ENCODE data around the gene ARHGAP19.

Gene ARHGAP19, protein sequence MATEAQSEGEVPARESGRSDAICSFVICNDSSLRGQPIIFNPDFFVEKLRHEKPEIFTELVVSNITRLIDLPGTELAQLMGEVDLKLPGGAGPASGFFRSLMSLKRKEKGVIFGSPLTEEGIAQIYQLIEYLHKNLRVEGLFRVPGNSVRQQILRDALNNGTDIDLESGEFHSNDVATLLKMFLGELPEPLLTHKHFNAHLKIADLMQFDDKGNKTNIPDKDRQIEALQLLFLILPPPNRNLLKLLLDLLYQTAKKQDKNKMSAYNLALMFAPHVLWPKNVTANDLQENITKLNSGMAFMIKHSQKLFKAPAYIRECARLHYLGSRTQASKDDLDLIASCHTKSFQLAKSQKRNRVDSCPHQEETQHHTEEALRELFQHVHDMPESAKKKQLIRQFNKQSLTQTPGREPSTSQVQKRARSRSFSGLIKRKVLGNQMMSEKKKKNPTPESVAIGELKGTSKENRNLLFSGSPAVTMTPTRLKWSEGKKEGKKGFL

DNA sequence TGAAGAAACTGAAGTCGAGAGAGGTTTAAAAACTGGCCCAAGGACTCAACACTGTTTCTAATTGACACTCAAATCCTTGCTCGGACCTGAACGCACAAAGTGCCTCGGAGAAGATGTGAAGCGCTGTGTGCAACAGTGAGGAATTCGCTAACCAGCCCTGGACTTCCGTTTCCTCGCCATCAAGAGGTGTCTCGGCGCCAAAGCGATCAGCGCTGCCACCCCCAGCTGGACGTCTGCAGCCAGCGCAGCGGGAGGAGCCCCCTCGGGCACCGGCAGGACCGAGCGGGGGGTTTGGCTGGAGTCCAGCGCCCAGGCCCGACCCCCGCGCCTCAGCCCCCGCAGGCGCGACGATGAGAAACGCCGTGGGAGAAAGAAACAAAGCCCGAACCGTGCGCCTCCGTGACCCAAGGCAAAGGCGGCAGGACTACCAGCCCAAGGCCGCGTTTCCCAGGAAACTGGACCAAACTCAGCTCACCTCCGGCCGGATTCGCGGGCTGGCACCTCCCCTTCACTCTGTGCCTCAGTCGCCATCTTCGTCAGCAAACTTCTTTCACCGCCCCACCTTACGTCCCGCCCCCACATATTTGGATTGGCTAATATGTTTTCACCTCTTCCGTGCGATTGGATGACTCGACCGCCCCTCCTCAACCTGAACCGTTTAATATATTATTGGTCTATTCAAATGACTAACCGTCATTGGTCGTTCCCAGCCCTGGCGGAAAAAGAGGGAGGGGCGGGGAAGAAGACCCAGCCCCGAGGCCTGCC lies at the start of gene ARHGAP19:
TSS of gene ARHGAP19 (minus strand) at position 541 of the 765 bp plus-strand sequence. CDS start at position 531, 10 bp downstream.
- peak; percentile 84 for DNase-seq (ENCODE audit: low read depth)

DNA sequence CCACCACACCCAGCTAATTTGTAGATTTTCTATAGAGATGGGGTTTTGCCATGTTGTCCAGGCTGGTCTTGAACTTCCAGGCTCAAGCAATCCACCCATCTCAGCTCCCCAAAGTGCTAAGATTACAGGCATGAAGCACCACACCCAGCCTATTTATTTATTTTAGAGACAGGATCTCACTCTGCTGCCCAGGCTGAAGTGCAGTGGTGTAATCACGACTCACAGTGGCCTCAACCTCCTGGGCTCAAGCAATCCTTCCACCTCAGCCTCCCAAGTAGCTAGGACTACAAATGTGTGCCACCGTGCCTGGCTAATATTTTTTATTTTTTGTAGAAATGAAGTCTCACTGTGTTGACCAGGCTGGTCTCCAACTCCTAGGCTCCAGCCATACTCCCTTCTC lies 49.0 kb upstream of the ARHGAP19 start:
- DNase-seq (ENCODE audit: low read depth) = no peak

DNA sequence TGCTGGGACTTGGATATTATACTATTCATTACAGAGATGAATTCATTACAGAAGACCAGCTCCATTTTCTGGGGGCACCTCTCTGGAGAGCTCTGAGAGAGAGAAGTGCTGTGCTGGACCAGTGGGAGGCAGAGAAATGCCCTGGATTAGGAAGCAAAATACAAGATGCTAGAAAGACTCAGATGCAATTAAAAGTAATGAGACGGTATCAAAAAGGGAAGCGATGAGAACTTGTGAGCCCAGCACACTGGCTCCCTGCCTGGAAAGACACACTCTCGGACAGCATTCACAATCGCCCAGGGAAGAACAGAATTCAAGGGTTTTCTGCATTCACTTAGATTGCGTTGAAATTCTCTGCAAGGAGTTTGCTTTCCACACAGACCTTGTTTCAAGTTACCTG lies 45.6 kb upstream of the ARHGAP19 start:
- no peak for DNase-seq (ENCODE audit: low read depth)

DNA sequence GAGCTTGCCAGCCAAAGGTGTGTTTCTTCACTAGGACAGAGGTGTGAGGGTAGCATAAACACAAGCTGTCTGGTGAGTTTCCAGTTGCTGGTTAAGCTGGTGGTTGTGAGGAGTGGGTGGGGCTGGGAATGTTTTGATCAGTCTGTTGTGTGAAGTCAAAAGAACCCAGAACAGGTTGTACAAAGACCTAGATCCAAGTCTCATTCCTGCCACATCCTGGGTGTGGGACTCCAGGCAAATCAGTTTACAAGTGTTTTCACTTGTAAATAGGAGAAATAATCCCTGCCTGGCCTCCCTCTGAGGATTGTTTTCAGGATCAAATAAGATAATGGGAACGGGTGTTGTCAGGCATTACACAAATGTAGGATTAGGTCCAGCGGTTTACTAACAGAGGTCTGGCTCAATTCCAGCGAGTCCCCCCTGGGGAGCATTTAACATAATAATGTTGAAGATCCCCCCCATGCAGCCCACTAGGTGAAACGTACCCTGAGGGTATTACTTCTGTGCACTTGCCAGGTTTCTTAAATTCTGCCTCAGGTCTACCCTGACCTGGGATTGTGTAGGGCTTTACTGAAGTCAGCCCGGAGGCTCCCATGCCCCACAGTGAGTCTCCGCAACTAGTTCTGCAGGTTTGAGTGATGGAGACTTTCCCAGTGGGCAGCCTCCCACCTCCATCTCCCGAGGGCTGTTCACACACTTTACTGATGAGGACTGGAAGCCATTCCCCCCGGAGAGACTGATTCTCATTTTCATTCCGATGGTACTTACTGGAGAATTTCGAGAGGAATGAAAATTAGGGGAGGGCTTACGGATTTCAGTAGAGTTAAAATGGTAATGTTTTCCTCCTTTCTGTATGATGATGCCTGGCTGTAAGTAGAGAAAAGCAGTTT lies 44.8 kb upstream of the ARHGAP19 start:
- DNase-seq (ENCODE audit: low read depth) = no peak

DNA sequence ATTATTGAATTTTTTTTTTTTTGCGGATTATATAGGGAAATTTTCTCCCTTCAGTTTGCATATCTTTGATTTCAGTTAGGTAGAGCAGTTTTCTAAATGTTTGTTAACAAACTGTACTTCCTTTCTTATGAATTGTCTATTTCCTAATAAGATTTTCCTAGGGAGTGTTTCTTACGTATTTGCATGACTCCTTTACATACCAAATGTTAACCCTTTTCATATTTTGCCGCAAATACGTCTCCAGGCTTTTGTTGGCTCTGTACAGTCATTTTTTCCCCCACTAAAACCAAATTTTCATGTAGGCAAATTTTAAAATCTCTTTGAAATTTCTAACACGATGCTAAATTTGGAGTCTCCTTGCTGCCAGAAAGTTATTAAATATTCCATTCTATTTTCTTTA lies 44.0 kb upstream of the ARHGAP19 start:
- DNase-seq (ENCODE audit: low read depth) = no peak

DNA sequence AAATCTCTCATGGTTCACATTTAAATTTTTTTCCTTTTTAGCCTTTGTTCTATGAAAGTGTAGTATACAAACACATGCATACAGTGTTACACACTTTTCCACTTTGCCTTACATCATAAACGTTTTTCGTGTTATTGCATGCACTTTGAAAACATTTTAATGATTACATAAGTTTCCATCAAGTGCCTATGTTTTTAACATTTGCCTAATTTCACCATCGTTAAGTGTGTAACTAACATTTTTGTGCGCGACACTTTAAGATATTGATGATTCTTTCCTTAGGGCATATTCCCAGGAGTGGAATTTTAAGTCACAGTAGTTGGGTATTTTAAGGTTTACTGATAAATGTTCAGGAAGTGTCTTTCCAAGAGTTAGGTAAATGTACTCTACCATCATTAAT lies 43.6 kb upstream of the ARHGAP19 start:
- no peak for DNase-seq (ENCODE audit: low read depth)

DNA sequence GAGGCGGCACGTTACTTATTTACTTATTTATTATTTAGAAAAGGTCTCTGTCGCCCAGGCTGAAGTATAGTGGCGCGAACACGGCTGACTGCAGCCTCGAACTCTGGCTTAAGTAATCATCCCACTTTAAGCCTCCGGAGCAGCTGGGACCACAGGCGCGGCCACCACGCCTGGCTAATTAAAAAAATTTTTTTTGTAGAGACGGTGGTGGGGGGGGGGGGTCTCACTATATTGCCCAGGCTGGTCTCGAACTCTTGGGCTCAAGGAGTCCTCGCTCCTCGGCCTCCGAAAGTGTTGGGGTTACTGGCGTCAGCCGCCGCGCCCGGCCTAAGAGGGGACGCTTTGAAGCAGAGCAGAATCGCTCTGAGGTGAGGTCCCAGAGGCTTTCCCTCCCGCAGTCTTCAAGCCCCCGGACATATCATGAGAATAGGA lies 42.8 kb upstream of the ARHGAP19 start:
- no peak for DNase-seq (ENCODE audit: low read depth)

DNA sequence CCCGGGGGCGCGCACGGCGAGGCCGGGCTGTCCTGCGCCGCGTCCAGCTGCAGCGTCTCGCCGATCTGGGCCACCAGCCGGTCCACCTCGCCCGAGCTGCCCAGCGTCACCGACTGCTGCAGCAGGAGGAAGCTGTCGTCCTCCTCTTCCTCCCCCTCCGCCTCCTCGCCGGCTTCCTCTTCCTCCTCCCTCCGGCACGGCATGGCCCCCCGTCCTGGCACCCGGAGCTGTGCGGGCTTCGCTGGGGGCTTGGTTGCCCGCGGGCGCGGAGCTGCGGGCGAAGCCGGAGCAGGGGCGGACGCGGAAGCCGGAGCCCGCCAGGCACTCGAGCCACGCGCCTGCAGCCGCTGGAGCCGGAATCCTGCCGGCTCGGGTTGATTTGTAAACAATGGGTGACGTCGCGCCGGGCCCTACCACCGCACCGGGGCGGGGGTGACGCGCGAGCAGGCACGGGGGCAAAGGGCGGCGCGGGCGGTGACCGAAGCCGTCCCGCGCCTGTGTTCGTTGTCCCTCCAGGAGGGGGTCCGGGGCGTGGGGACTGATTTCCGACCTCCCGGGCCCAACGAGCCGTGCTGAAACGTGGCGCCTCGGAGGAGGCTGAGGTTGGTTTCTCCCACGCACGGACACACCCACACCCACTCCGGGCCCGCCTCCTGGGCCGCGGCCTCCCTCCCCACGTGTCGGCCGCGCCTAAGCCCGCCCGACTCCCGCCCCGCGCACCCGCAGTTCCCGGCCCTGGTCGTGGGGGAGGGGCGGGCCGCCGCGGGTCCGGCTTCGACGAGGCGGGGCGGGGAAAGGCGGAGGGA lies 42.1 kb upstream of the ARHGAP19 start, which contains the start of gene FRAT2:
TSS of gene FRAT2 (minus strand) at position 360 of the 806 bp plus-strand sequence. CDS start at position 203, 157 bp downstream.
- DNase-seq (ENCODE audit: low read depth) = peak; percentile 49

DNA sequence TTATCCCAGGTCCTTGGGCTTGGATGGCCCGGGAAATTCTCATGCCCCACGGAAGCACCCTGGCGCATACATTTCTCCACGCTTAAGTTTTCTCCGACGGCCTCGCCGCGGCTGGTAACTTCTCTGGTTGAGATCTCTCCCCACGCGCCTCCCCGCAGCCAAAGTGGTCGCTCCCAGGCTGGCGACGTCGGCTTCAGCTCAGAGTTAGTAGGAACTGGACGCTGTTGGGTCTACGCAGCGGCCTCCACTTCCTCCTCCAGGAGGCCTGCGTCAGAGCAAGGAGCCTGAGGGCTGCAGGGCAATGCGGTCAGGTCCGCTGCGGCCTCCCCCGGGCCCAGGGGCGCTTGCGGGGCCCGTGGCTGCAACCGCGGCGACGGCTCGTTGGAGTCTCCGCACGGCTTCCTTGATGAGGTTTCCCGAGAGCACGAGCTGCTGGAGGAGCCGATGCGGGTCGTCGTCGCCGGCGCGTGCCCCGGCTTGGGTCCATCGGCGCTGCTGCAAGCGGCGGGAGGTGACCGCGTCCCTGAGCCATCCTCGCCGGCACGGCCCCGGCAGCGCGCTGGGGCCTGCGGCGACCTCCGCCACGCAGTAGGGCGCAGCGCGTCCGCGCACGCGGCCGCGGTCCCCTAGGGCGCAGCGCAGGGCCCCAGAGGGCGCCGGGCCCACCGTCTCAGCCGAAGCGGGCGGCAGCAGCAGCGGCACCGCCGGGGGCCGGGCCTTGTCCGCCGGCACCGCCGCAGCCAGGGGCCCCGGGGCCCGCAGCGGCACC lies 41.3 kb upstream of the ARHGAP19 start:
- DNase-seq (ENCODE audit: low read depth) = no peak

DNA sequence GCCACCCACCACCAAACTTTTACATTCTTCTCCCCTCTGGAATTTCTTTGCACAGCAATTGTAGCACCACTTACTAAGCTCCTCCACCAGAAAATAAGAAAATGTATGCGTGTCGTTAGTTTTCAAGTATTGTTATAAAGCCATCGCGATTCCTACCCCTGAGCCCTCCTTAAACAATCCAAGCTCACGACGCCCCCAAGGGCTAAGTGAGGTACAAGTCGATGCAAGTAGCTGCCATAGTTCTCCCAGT lies 40.8 kb upstream of the ARHGAP19 start:
- no peak for DNase-seq (ENCODE audit: low read depth)

DNA sequence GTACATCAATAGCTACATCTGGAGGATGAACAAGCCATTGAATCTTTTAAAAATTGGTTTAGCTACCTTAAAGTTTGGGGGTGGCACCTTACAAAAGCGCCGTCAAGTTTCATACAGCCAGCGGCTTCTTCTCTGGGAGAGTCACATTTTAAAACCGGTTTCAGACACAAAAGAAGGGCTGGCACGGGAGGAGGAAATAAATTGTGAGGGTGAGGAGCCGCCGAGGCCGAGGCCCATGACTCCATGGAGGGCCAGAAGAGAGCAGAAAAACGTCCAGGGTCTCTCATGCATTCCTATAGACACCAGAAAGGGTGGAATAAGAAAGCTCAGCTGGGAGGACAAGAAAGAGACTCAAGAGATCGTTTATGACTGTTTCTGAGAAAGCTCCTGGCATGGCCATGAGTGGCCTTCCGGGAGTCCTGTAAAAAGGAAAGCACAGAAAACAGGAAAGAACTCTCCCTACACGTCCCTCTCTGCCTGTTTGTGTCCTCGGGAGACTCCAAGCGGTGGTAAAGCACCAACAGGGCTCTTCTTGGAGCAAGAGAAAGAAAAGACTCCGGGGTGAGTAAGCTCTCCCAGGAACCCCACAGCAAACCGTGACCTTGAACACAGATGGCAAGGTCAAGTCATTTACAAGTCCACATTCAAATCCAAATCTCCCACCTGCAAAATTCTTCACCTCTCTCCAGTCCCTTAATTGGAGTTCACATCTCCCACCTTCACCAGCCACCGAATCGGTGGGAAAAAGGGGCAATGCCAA lies 40.3 kb upstream of the ARHGAP19 start:
- DNase-seq (ENCODE audit: low read depth) = peak; percentile 26

DNA sequence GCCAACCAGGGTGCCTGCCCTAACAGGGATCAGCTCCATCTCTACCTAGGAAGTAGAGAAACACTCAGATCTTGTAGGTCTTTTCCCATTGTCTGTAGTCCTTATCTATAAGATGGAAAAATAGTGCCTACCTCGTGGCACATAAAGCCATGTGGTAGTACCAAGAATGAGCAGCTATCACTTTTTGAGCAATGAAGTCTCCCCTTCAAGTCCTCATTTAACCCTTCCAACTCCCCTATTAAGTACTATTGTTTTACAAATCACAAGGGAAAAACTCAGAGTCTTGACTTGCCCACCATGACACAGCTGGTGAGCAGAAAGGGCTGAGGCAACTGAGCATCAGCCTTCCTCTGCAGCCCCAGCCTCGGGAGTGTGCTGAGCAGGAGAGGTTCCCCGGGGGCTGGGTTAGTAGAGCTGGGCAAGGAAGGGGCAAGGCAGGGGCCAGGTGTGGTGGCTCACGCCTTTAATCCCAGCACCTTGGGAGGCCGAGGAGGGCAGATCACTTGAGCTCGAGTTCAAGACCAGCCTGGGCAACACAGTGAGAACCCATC lies 38.8 kb upstream of the ARHGAP19 start:
- DNase-seq (ENCODE audit: low read depth) = no peak

DNA sequence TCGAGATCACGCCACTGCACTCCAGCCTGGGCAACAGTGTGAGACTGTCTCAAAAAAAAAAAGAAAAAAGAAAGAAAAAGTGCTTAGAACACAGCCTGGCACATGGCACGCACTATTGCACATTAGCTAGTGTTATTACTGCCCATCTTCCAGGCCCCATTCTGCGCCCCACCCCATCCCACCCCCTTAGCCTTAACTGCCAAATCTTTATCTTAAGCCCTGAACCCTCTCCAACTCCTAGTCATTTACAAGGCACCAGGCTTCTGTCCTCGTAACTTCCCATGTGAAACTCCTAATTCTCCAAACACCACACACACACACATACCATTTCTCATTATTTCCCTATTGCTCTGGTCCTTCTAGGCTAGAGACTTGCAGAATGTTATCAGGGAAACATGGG lies 37.3 kb upstream of the ARHGAP19 start:
- DNase-seq (ENCODE audit: low read depth) = no peak

DNA sequence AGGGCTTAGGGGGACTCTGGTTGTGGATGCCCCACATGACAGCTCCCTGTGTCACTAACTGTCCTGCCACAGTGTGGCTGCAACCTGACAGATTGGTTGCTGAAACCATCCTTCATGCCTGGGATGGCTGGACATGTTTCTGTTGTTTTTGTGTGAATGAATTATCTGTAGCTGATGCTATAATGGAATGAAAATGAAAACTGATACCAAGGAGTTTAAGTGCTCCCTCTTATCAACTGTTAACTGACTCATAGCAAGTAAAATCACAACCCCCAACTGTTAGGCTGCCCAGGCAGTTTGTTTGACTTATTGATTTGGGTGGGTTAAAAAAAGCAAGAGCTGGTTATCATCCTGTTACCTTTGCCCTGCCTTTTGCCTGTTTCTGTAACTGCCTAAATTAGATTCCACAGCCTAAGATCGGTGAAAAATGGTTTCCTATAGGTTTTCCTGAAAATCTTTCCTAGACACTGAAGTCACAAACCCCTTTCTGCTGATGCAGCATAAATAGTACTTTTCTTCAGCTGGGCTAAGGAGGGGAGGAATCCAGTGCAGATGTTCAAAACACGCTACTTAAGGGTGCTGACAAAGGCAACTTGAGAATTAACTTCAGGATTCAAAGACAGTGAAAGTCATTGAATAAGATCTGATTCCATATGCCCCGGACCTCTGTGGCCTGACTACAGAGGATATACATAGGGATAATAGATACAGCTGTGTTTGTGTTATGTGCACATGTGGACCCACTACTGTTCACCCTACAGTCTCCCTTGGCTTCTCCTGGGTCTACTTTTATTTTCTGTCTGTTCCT lies 36.4 kb upstream of the ARHGAP19 start:
- DNase-seq (ENCODE audit: low read depth) = no peak

DNA sequence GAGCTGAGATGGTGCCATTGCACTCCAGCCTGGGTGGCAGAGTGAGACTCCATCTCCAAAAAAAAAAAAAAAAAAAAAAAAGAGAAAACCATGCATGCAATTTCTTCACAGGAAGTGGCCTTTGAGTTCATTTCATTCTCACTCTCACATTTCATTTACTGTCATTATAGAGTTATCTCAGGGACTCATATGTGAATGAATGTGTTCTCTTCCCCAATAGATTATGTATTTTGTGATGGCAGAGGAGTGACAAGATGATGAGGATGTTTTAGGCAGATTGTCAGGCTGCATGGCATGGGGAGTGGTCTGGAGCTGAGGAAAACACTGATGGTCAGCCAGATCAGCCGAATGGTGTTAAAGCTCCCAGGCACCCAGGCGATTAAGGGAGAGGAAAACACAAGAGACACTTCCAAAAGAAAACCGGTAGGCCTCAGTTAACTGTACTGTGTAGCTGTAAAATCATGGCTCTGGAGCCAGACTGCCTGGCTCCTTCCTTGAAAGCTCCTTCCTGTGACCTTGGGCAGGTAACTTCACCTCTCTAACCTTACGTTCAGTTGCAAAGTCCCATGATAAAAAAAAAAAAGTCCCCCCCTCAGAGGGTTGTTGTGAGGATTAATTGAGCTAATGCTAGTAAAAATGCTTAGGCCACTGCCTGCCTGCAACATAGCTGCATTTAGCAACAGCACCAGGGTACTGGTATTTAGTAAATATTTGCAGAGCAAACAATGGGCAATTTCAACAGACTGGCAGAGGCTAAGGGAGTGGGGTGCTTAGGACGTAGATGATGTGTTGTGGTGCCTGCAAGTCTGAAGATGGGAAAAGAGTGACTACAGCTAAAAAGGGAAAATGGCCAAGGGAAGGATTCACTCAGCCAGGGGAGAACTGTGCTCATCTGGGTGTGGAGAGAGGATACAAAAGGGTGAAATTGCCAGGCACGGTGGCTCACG lies 35.2 kb upstream of the ARHGAP19 start:
- no peak for DNase-seq (ENCODE audit: low read depth)

DNA sequence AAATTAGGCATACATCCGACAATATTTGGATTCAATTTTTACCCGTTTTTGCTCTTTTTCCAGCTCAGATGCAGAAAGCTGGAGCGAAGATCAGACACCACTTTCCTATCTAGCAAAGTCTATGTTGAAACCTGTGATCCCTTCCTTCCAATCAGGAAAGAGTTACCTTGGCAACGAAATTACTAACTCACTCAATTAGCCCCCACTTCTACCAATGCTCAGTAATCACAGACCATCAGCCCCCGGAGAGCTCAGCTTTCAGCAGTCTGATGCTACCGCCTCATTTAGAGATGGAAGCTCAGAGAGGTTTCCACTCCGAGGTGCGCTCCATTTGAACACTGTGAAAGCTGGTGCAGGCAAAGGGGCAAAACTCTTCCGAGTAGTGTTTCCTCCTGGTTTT lies 33.3 kb upstream of the ARHGAP19 start:
- no peak for DNase-seq (ENCODE audit: low read depth)

DNA sequence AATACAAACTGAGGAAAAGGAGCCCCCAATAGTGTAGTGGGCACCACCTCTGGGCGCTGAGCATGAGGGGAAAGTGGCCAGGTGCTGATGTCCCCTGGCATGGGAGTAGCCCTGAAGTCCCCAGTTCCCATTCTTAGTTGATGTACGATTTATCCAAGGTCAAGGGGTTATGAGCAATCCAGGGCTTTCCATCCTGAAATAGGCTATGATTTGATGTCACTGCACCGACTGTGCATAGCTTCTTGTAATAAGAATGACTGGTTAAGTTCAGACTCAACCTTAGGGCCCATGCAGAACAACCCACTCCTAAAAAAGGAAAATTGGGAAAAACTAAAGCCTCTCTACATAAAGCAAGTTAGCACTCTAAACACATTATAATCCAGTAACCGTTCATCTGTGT lies 31.1 kb upstream of the ARHGAP19 start:
- no peak for DNase-seq (ENCODE audit: low read depth)

DNA sequence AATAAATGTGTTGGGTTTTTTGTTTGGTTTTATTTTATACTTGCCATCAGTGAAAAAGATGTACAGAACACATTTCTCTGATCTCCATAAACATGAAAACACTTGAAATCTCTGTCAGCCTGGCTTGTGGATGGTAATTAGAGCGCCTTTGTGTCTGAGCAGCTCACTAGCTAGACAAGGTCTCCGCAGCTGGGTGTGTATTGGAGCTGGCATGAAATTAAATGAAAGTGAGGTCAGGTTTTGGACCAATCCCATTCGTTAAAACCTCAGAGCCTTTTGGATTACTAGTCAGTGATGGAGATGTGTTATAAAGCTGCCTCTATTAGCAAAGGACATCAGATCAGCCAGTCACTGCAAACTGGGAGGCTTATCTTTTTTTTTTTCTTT lies 29.4 kb upstream of the ARHGAP19 start:
- no peak for DNase-seq (ENCODE audit: low read depth)
